Measurements from ENCODE around the gene COL10A1. TPM values are rescaled to one million over a fixed set of nuclear protein-coding genes. Genes with fewer than 3 reads are reported as not detected.
A peak's percentile ranks its signal among the peaks of the same experiment; 100 is the strongest.

The COL10A1 gene
- polyA plus RNA-seq, 1 experiment, result 0.11 TPM

- no peak for DNase-seq (ENCODE audit: low read depth)
- POLR2A ChIA-PET, result no interaction called here
- peak; percentile 72 for TF ChIP-seq CTCF (IDR thresholded peaks at IDR 0.05; ENCODE audit: insufficient read depth, low read depth, low read length)
- CTCF ChIA-PET, result interaction anchor here (0.7 to 2.0 kb wide), 13 partner anchors 11 to 106 kb away, joined by 3 to 10 read pairs (median 3); partner anchors contain the start of genes COL10A1 and NT5DC1
- H3K36me3 ChIP-seq (ENCODE audit: control insufficient read depth, insufficient read depth, low read length), result peaks cover 10% of the 10 kb centered on the region
- H3K4me3 ChIP-seq (ENCODE audit: low read depth, low read length), result no peak overlapping the region
- H3K27me3 ChIP-seq (ENCODE audit: control insufficient read depth, insufficient read depth, low read length), result no peaks in the 10 kb centered on the region
Observed at GRCh38 chr6:116111552-116112528, 14.1 kb downstream of the COL10A1 start.

DNA sequence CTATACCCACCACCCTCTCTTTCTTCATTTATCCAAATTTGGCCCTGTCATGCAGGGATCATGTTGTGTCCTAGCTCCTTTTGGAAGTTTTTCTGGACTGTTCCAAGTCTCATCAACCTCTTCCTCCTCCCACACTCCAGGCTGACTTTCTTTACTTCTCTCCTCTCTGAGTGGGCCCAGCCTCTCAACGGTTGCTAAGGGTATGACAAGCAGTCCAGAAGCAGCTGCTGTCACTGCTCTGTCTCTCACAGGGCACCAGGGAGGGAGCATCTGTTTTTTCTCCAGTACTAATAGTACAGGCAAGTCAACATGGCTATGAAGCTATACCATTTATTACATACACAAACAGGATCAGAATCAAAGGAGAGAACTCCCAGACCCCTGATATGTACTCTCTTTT, 17.1 kb downstream of the COL10A1 start:
- ChIA-PET POLR2A (interaction anchor here (0.6 kb wide), 1 partner anchor 8 kb away, joined by 3 read pairs; the partner anchor contains the start of gene NT5DC1), CTCF (interaction anchor here (1.1 kb wide), 1 partner anchor 98 kb away, joined by 3 read pairs; no protein-coding TSS in a partner anchor)
- Histone ChIP-seq H3K36me3 (ENCODE audit: control insufficient read depth, insufficient read depth, low read length) (peaks cover 10% of the 10 kb centered on the region), H3K4me3 (ENCODE audit: low read depth, low read length) (no peak overlapping the region), H3K27me3 (ENCODE audit: control insufficient read depth, insufficient read depth, low read length) (no peaks in the 10 kb centered on the region)
- no peak for DNase-seq (ENCODE audit: low read depth)
- TF ChIP-seq CTCF (IDR thresholded peaks at IDR 0.05; ENCODE audit: insufficient read depth, low read depth, low read length), result no peak

GRCh38 chr6:116106146-116106545, 19.8 kb downstream of the COL10A1 start:
- peaks cover 6% of the 10 kb centered on the region for H3K36me3 ChIP-seq (ENCODE audit: control insufficient read depth, insufficient read depth, low read length)
- CTCF ChIA-PET, result no interaction called here
- POLR2A ChIA-PET, result no interaction called here
- TF ChIP-seq CTCF (IDR thresholded peaks at IDR 0.05; ENCODE audit: insufficient read depth, low read depth, low read length), result no peak
- H3K27me3 ChIP-seq (ENCODE audit: control insufficient read depth, insufficient read depth, low read length), result no peaks in the 10 kb centered on the region
- DNase-seq (ENCODE audit: low read depth), result no peak
- H3K4me3 ChIP-seq (ENCODE audit: low read depth, low read length), result no peak overlapping the region

DNA sequence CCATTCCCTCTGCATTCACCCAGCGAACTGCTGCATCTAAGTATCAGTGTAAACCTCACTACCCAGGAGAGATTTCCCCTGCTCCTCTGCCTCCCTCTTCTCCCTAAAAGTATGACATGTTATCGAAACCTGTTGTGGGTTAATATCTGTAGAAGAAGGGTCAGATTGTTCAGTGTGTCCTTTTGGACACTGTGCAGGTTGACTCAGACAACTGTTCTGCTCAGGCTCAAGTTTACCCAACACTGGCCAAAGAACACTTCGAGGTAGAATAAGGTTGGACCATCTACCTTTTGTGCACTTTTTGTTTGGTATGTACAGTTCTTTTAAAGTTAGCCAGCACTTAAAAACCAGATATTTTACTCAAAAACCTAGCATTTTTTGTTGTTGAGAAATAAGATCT, 20.7 kb downstream of the COL10A1 start:
- Histone ChIP-seq H3K4me3 (ENCODE audit: low read depth, low read length) (no peak overlapping the region), H3K27me3 (ENCODE audit: control insufficient read depth, insufficient read depth, low read length) (no peaks in the 10 kb centered on the region), H3K36me3 (ENCODE audit: control insufficient read depth, insufficient read depth, low read length) (peaks cover 2% of the 10 kb centered on the region)
- no peak for DNase-seq (ENCODE audit: low read depth)
- CTCF ChIA-PET, result interaction anchor here (0.9 to 1.0 kb wide), 2 partner anchors 10 to 96 kb away, joined by 3 to 6 read pairs; no protein-coding TSS in a partner anchor
- TF ChIP-seq CTCF (IDR thresholded peaks at IDR 0.05; ENCODE audit: insufficient read depth, low read depth, low read length), result no peak
- POLR2A ChIA-PET, result no interaction called here

- ChIA-PET POLR2A (no interaction called here), CTCF (interaction anchor here (0.6 to 1.0 kb wide), 3 partner anchors 11 to 117 kb away, joined by 3 to 6 read pairs (median 3); no protein-coding TSS in a partner anchor)
- no peak overlapping the region for H3K4me3 ChIP-seq (ENCODE audit: low read depth, low read length)
- H3K27me3 ChIP-seq (ENCODE audit: control insufficient read depth, insufficient read depth, low read length), result no peaks in the 10 kb centered on the region
- DNase-seq (ENCODE audit: low read depth), result no peak
- TF ChIP-seq CTCF (IDR thresholded peaks at IDR 0.05; ENCODE audit: insufficient read depth, low read depth, low read length), result no peak
- H3K36me3 ChIP-seq (ENCODE audit: control insufficient read depth, insufficient read depth, low read length), result no peaks in the 10 kb centered on the region; the same call in 1 of the 2 replicates
Observed at GRCh38 chr6:116104636-116105035, 21.3 kb downstream of the COL10A1 start.
